ENCODE data around the gene NUP62.

NUP62 gene

GRCh38 chr19:49887037-49887664 lies 42.2 kb downstream of the NUP62 start:
- H3K4me3 ChIP-seq (ENCODE audit: low read depth, low read length): no peak overlapping the region
- in situ Hi-C loops (cut with HindIII; ENCODE audit: low sequenced_read_pairs): no loop called here
- TF ChIP-seq CTCF (IDR thresholded peaks at IDR 0.05; ENCODE audit: low read depth, low read length): no peak
- no peak for DNase-seq (ENCODE audit: low read depth, low spot score)

GRCh38 chr19:49884760-49885159 lies 44.5 kb downstream of the NUP62 start:
- in situ Hi-C loops (cut with HindIII; ENCODE audit: low sequenced_read_pairs): no loop called here
- DNase-seq (ENCODE audit: low read depth, low spot score): no peak
- TF ChIP-seq CTCF (IDR thresholded peaks at IDR 0.05; ENCODE audit: low read depth, low read length): no peak
- H3K4me3 ChIP-seq (ENCODE audit: low read depth, low read length): no peak overlapping the region

GRCh38 chr19:49884109-49884508 lies 45.2 kb downstream of the NUP62 start:
- H3K4me3 ChIP-seq (ENCODE audit: low read depth, low read length): no peak overlapping the region
- DNase-seq (ENCODE audit: low read depth, low spot score): no peak
- no peak for TF ChIP-seq CTCF (IDR thresholded peaks at IDR 0.05; ENCODE audit: low read depth, low read length)
- in situ Hi-C loops (cut with HindIII; ENCODE audit: low sequenced_read_pairs): no loop called here

GRCh38 chr19:49883094-49883493 lies 46.2 kb downstream of the NUP62 start:
- in situ Hi-C loops (cut with HindIII; ENCODE audit: low sequenced_read_pairs): no loop called here

GRCh38 chr19:49882643-49883042 lies 46.7 kb downstream of the NUP62 start:
- no peak for DNase-seq (ENCODE audit: low read depth, low spot score)
- in situ Hi-C loops (cut with HindIII; ENCODE audit: low sequenced_read_pairs): no loop called here
- no peak for TF ChIP-seq CTCF (IDR thresholded peaks at IDR 0.05; ENCODE audit: low read depth, low read length)
- no peak overlapping the region for H3K4me3 ChIP-seq (ENCODE audit: low read depth, low read length)

More at GRCh38 chr19:49883094-49883493, 46.2 kb downstream of the NUP62 start:
- DNase-seq (ENCODE audit: low read depth, low spot score): no peak
- H3K4me3 ChIP-seq (ENCODE audit: low read depth, low read length): no peak overlapping the region
- TF ChIP-seq CTCF (IDR thresholded peaks at IDR 0.05; ENCODE audit: low read depth, low read length): no peak

GRCh38 chr19:49881672-49882394 lies 47.5 kb downstream of the NUP62 start:
- no peak overlapping the region for H3K4me3 ChIP-seq (ENCODE audit: low read depth, low read length)
- in situ Hi-C loops (cut with HindIII; ENCODE audit: low sequenced_read_pairs): no loop called here
- TF ChIP-seq CTCF (IDR thresholded peaks at IDR 0.05; ENCODE audit: low read depth, low read length): no peak
- no peak for DNase-seq (ENCODE audit: low read depth, low spot score)

All from astrocyte of the spinal cord (primary cell).